Body of pancreas (tissue), 4 donors: ENCODE results near the gene FUBP1.

Experiments
- CTCF ChIP-seq, 7 experiments: fragments of 450-650 bp in 4 of 7; fragments of 200-600 bp in 3 of 7; sonication (generic) in 3 of 7; IDR thresholded peaks; one replicate each; pipeline ENCODE4 v1.5.1; 2016 to 2019; ENCODE audit warnings: antibody characterized with exemption in 7 of 7
- POLR2A ChIP-seq, 3 donors: fragments of 450-650 bp; IDR thresholded peaks; one replicate each; pipeline ENCODE4 v1.6.1; 2016; ENCODE audit warnings: antibody characterized with exemption in 3 of 3, mild to moderate bottlenecking in 2 of 3

- TF ChIP-seq CTCF (IDR thresholded peaks at IDR 0.05) (no peak), POLR2A (IDR thresholded peaks at IDR 0.05) (no peak)
Observed at GRCh38 chr1:77990629-77991204, 11.8 kb upstream of the FUBP1 start.
